NCI-H1048 (cell line): ENCODE results near the gene MC1R.
"Not testable (repeated sequence)": the region's sequence is repeated elsewhere in the genome, so short reads cannot be mapped to it uniquely, and the experiment has no call there.

Source experiments
- DNase-seq: peaks from one replicate; lab custom pipeline; 2025; lab: John Stamatoyannopoulos, UW

Gene MC1R

GRCh38 chr16:89962754-89963498 is 44.3 kb downstream of the MC1R start:
- no peak for DNase-seq

- no peak for DNase-seq
Measured at GRCh38 chr16:89964201-89964600, 45.5 kb downstream of the MC1R start.

GRCh38 chr16:89965447-89966225 is 47.0 kb downstream of the MC1R start:
- no peak for DNase-seq

- DNase-seq = no peak
Measured at GRCh38 chr16:89966756-89967155, 48.1 kb downstream of the MC1R start.

- not testable (repeated sequence) for DNase-seq
Measured at GRCh38 chr16:89967436-89967835, 48.8 kb downstream of the MC1R start.

- DNase-seq = not testable (repeated sequence)
Measured at GRCh38 chr16:89968074-89968473, 49.4 kb downstream of the MC1R start.

- DNase-seq = no peak
Measured at GRCh38 chr16:89969741-89970410, 51.2 kb downstream of the MC1R start.
